DMS114 treated with DMSO at 0.1 percent for 48 hours (cell line): ENCODE data around the gene NTM.

Experiments used
- DNase-seq: peaks from one replicate; lab custom pipeline; 2025; ENCODE audit not compliant: unreplicated experiment; lab: John Stamatoyannopoulos, UW

NTM gene

GRCh38 chr11:131458421-131458820, 88.0 kb downstream of the NTM start:
- no peak for DNase-seq

GRCh38 chr11:131460931-131461330, 90.5 kb downstream of the NTM start:
- DNase-seq: no peak

DNA sequence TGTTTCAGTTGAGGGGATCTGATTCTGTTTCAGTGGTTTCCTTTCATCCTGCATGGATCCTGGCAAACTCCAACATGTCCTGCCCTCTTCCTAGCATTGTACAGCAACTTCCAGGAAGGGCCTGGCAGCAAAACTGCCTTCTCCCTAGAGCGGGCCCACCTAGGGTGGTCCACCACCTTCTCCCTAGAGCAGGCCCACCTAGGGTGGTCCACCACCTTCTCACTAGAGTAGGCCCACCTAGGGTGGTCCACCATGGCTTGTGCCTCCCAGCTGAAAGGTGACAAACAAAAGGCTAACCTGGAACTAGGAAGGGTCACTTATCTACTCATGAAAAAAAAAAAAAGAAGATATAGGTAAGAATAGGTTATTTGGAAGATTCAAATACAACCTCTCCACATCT, 92.2 kb downstream of the NTM start:
- no peak for DNase-seq

DNA sequence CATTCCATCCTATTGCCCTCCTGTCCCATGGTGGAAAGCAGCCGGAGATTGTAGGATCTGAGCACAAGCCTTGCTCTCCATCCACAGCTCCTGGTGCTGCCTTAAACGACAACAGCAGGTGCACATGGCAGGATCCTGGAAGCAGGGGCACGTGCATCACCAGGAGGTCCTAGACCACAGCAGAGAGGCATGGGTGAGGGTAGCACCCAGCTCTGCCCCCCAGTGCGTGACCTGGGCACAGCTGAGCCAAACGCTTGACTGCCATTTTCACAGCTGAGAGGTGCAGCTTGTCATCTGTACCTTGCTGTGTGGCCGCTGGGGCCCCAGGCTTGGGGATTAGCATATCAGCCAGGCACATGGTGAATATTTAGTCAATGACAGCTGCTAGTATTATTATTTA, 92.7 kb downstream of the NTM start:
- DNase-seq: no peak

- no peak for DNase-seq
These were observed 93.4 kb downstream of the NTM start for GRCh38 chr11:131463649-131464425.

GRCh38 chr11:131464461-131464860, 94.0 kb downstream of the NTM start:
- no peak for DNase-seq

DNA sequence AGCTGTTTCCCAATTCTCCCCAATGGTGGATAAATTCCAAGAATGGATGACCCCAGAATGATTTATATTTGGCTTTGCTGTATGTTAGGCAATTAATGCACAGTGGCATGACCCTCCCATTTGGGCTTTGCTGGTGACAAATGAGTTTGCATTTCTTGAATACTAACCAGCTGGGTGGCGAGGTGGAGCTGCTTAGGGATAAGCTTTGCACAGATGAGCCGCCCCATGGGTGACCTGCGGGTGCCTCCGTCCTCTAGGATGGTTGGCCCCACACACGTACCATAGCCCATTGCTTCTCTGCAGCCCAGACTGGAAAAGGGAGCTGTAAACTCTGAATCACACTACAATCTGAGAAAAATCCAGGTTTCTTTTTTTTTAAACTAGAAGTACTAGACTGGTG, 94.6 kb downstream of the NTM start:
- no peak for DNase-seq

GRCh38 chr11:131465746-131466145, 95.3 kb downstream of the NTM start:
- no peak for DNase-seq

- DNase-seq: no peak
These were observed 97.4 kb downstream of the NTM start for GRCh38 chr11:131467645-131468394.

GRCh38 chr11:131468565-131468964, 98.2 kb downstream of the NTM start:
- DNase-seq: no peak

GRCh38 chr11:131470216-131470925, 100.0 kb downstream of the NTM start:
- no peak for DNase-seq

DNA sequence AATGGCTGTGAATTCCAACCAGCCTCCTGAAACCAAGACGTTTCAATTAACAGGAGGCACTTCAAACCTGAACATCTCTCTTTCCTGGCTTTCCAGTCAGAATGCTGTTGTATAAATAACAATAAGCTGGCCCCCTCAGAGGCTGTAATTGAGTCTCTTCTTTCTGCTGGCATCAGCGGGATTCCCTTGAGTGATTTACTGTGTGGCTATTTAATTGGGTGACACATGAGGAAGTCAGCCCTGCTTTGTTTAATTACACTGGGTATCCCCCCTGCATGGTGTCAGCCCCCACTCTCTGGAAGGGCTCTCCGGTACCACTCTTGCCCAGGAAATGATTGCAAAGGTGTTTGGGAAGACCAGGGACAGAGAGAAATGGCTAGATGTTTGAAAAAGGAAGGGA, 101.6 kb downstream of the NTM start:
- no peak for DNase-seq

- no peak for DNase-seq
These were observed 104.5 kb downstream of the NTM start for GRCh38 chr11:131474947-131475346.

GRCh38 chr11:131476266-131476665, 105.9 kb downstream of the NTM start:
- DNase-seq: no peak

GRCh38 chr11:131478341-131478740, 107.9 kb downstream of the NTM start:
- DNase-seq: no peak

DNA sequence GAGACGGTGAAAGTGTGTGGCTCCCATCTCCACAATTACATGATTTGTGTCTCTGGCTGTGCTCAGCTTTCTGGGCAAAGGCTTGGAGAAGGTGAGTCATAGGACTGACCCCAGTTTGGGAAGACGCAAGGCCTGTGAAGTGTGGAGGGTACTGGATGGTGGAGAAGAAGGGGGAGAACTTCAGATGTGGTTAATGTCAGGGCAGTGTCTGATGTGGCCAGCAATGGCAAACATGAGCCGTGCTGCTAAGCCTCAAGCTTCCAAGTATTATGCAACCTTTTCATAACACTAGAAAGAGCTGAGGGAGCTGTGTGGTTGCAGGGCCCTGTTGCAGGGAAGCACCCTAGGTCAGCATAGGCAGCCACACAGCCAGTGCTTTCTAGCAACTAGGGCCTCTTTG, 110.9 kb downstream of the NTM start:
- DNase-seq: no peak

- DNase-seq: no peak
These were observed 111.6 kb downstream of the NTM start for GRCh38 chr11:131481971-131482370.

DNA sequence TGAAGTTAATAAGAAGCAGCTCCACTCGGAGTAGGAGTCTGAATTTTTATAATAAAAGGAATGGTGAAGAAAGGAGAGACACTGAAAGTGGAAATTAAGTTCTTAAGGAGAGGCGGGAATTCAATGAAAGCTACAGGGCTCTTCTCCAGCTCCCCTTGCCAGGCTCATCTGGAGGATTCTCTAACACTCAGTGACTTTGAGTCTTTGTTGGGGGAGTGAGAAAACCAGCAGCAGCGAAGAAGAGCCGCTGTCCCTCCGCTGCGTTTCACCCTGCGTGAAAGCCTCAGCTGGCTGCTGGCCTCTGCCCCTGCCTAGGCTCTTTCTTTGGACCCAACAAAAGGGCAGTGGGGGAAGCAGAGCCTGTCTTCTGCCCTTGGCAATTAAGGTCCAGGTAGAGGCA, 113.0 kb downstream of the NTM start:
- no peak for DNase-seq

GRCh38 chr11:131483877-131484276, 113.5 kb downstream of the NTM start:
- no peak for DNase-seq

- DNase-seq: no peak
These were observed 115.7 kb downstream of the NTM start for GRCh38 chr11:131486100-131486499.

DNA sequence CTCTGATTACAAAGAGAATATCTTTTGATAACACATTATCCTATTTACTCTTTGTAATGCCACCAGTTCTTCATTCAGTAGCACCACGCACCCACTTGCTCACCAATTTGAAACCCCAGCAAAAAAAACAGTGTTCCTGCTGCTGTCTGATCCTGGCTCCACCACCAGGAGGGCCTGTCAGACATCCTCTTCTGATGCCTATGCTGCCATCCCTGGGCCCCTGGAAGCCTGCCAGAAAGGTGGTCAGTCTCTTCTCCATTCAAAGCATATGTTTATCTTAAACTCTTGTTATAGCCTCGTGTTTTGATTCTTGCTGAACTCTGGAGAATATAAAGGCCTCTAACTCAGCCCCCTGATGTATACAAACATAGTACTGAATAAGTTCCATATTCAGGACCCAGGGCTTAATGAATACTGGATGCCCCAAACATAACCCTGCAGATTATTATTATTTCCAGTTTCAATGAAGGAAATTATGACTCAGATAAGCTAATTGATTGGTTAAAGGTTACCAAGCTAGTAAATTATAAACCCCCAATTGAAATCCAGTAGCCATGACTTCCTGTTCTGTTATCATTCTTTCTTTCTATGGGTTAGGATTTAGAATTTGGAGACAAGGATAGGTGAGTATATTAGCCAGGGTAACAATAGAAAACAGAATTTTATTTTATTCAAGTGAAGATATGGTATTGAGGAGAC, 116.7 kb downstream of the NTM start:
- no peak for DNase-seq
